Neuronal stem cell (in vitro differentiated cells): ENCODE measurements around the gene ZSCAN2.

Experiments
- DNase-seq: peaks from one replicate; pipeline ENCODE4 v3.0.0-alpha.2; 2013; ENCODE audit warnings: low spot score
- H2AFZ ChIP-seq: one replicate; pipeline ENCODE4 v1.6.1; 2013; ENCODE audit warnings: mild to moderate bottlenecking, low read length, inconsistent platforms
- H2AK5ac ChIP-seq: 2 replicates; pipeline ENCODE4 v1.6.1; 2013; ENCODE audit warnings: low read depth, mild to moderate bottlenecking, inconsistent platforms, low read length, moderate library complexity, mixed read lengths
- H2BK120ac ChIP-seq: 2 replicates; pipeline ENCODE4 v1.6.1; 2013; ENCODE audit warnings: low read depth, mild to moderate bottlenecking, inconsistent platforms, low read length, moderate library complexity, mixed read lengths
- H2BK12ac ChIP-seq: one replicate; pipeline ENCODE4 v1.6.1; 2013; ENCODE audit warnings: low read length, inconsistent platforms
- H2BK15ac ChIP-seq: 2 replicates; pipeline ENCODE4 v1.6.1; 2013; ENCODE audit warnings: mild to moderate bottlenecking, low read length, inconsistent platforms, mixed read lengths
- H2BK5ac ChIP-seq: one replicate; pipeline ENCODE4 v1.6.1; 2013; ENCODE audit warnings: inconsistent platforms, mild to moderate bottlenecking, low read length, moderate library complexity
- H3K14ac ChIP-seq: one replicate; pipeline ENCODE4 v1.6.1; 2013; ENCODE audit warnings: low read length, inconsistent platforms
- H3K18ac ChIP-seq: 2 replicates; pipeline ENCODE4 v1.6.1; 2013; ENCODE audit warnings: low read length, inconsistent platforms
- H3K23ac ChIP-seq: 2 replicates; pipeline ENCODE4 v1.6.1; 2013; ENCODE audit warnings: low read depth, mild to moderate bottlenecking, mixed read lengths, low read length, inconsistent platforms; ENCODE audit not compliant: poor library complexity
- H3K27ac ChIP-seq: replicated peaks from 3 replicates; pipeline ENCODE4 v1.5.1; 2013; ENCODE audit warnings: low read length, inconsistent platforms
- H3K27me3 ChIP-seq, 3 experiments: 2 replicates each; pipeline ENCODE4 v1.6.1; 2013; ENCODE audit warnings: low read length in 3 of 3, mild to moderate bottlenecking in 2 of 3, inconsistent platforms in 1 of 3, low read depth in 1 of 3, mixed read lengths in 1 of 3, moderate library complexity in 1 of 3; ENCODE audit not compliant: control insufficient read depth in 3 of 3, insufficient read depth in 3 of 3
- H3K36me3 ChIP-seq, 2 donors: replicated peaks in 1 of 2; 2 replicates each; pipeline ENCODE4 v1.6.1; 2013; ENCODE audit warnings: low read length in 2 of 2; ENCODE audit not compliant: control insufficient read depth in 2 of 2, insufficient read depth in 2 of 2
- H3K4ac ChIP-seq: 2 replicates; pipeline ENCODE4 v1.6.1; 2013; ENCODE audit warnings: inconsistent platforms, mild to moderate bottlenecking, low read length, moderate library complexity
- H3K4me1 ChIP-seq, 2 donors: 1 replicate in 1 of 2; 2 replicates in 1 of 2; pipeline ENCODE4 v1.6.1; 2013; ENCODE audit warnings: low read length in 2 of 2, low read depth in 1 of 2; ENCODE audit not compliant: control insufficient read depth in 2 of 2, insufficient read depth in 1 of 2
- H3K4me2 ChIP-seq: one replicate; pipeline ENCODE4 v1.6.1; 2013; ENCODE audit warnings: mild to moderate bottlenecking, low read length, inconsistent platforms; ENCODE audit not compliant: insufficient read depth, poor library complexity, severe bottlenecking
- H3K4me3 ChIP-seq, 2 donors: 2 replicates each; pipeline ENCODE4 v1.5.1; 2013; ENCODE audit warnings: low read length in 2 of 2, mild to moderate bottlenecking in 2 of 2, inconsistent platforms in 1 of 2, moderate library complexity in 1 of 2
- H3K79me1 ChIP-seq: one replicate; pipeline ENCODE4 v1.6.1; 2013; ENCODE audit warnings: low read depth, mild to moderate bottlenecking, inconsistent platforms, low read length, moderate library complexity
- H3K9ac ChIP-seq: one replicate; pipeline ENCODE4 v1.6.1; 2013; ENCODE audit warnings: mild to moderate bottlenecking, low read depth, low read length, inconsistent platforms; ENCODE audit not compliant: poor library complexity
- H3K9me3 ChIP-seq, 2 donors: replicated peaks in 1 of 2; 2 replicates each; pipeline versions ENCODE3 to v1.6.1; 2013; ENCODE audit warnings: low read length in 2 of 2, mild to moderate bottlenecking in 2 of 2, inconsistent platforms in 1 of 2, low read depth in 1 of 2, mixed read lengths in 1 of 2, moderate library complexity in 1 of 2; ENCODE audit not compliant: control insufficient read depth in 2 of 2, insufficient read depth in 1 of 2
- H4K8ac ChIP-seq: one replicate; pipeline ENCODE4 v1.6.1; 2013; ENCODE audit warnings: low read depth, mild to moderate bottlenecking, inconsistent platforms, low read length, moderate library complexity
- H4K91ac ChIP-seq: one replicate; pipeline ENCODE4 v1.6.1; 2013; ENCODE audit warnings: low read length, low read depth, mild to moderate bottlenecking, inconsistent platforms; ENCODE audit not compliant: poor library complexity
- WGBS, 2 donors: extraction: QIAGEN DNeasy Blood & Tissue Kit; methylation state at CpG; one replicate each; pipeline ENCODE4 v1.1.7; 2013; ENCODE audit warnings: missing lambda C conversion rate in 2 of 2, mixed read lengths in 1 of 2; ENCODE audit not compliant: insufficient read length in 2 of 2, insufficient replicate concordance in 1 of 2; ENCODE audit errors: extremely low coverage in 2 of 2; 5-methylcytosine and 5-hydroxymethylcytosine counted together

ZSCAN2 gene

DNA sequence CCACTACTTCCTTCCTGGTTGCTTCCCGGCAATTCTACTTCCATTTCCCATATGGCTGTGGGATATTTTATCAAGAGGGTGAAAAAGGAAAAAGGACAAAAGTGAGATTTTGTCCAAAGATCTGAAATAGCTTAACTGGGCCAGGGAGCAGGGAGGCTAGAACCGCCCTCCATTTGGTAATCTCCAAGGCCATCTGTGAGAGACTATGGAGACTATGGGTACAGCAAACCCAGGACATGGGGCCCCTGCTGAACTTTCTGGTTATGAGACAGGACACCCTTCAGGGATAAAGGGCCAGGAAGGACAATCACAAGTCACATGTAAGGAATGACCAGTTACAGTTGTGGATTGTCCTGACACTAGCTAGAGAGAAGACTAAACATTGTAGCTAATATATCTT lies 24.3 kb downstream of the ZSCAN2 start:
- no peak overlapping the region for H3K9ac ChIP-seq
- H3K36me3 ChIP-seq, result peaks cover 26 to 35% of the 10 kb centered on the region in 2 donors
- H3K4ac ChIP-seq, result no peak overlapping the region
- no peak overlapping the region for H2BK5ac ChIP-seq
- H3K4me3 ChIP-seq, result no peak overlapping the region
- no peak overlapping the region for H2AFZ ChIP-seq
- H2BK120ac ChIP-seq, result no peak overlapping the region
- no peak overlapping the region for H4K91ac ChIP-seq
- H3K18ac ChIP-seq, result no peak overlapping the region
- H3K14ac ChIP-seq, result no peak overlapping the region
- no peaks in the 10 kb centered on the region for H3K4me1 ChIP-seq
- H2BK12ac ChIP-seq, result no peak overlapping the region
- no peak overlapping the region for H2AK5ac ChIP-seq
- no peak overlapping the region for H3K27ac ChIP-seq
- H3K79me1 ChIP-seq, result no peaks in the 10 kb centered on the region
- no CpG with 5 or more reads among the region's 2 CpGs for WGBS, 2 donors
- no peak overlapping the region for H3K4me2 ChIP-seq
- H3K27me3 ChIP-seq, result no peaks in the 10 kb centered on the region
- peaks cover 27 to 28% of the 10 kb centered on the region in 2 donors for H3K9me3 ChIP-seq
- H4K8ac ChIP-seq, result no peak overlapping the region
- DNase-seq, result no peak
- H3K23ac ChIP-seq, result no peak overlapping the region
- no peak overlapping the region for H2BK15ac ChIP-seq

DNA sequence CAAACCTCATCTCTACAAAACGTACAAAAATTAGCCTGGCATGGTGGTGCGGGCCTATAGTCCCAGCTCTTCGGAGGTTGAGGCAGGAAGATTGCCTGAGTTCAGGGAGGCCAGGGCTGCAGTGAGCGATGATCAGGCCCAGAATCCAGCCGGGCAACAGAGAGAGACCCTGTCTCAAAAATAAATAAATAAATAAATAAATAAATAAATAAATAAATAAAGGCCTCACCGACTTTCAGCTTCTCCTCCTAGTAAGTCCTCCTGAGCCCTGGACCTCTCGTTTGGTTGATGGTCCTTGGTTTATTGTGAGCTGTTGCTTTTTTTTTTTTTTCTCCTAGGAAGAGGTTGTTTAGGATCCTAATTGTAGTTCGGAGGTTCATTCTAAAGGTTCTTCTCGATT lies 28.2 kb downstream of the ZSCAN2 start:
- DNase-seq, result no peak
- Histone ChIP-seq H3K14ac (no peak overlapping the region), H3K36me3 (peaks cover 0 to 2% of the 10 kb centered on the region in 2 donors), H2AFZ (no peak overlapping the region), H2BK15ac (no peak overlapping the region), H3K18ac (no peak overlapping the region), H3K4me1 (peaks cover 4 to 12% of the 10 kb centered on the region in 2 donors), H3K9ac (no peak overlapping the region), H3K79me1 (no peaks in the 10 kb centered on the region), H3K4ac (no peak overlapping the region), H3K23ac (no peak overlapping the region), H4K8ac (no peak overlapping the region), H3K27ac (no peak overlapping the region), H4K91ac (no peak overlapping the region), H2AK5ac (no peak overlapping the region), H3K9me3 (peaks cover 0 to 1% of the 10 kb centered on the region in 2 donors), H3K27me3 (peaks cover 0 to 19% (median 4%) of the 10 kb centered on the region in 3 experiments), H3K4me2 (no peak overlapping the region), H2BK120ac (no peak overlapping the region), H2BK5ac (no peak overlapping the region), H3K4me3 (no peak overlapping the region), H2BK12ac (no peak overlapping the region)
- WGBS, 2 donors, result no CpG with 5 or more reads among the region's 9 CpGs

DNA sequence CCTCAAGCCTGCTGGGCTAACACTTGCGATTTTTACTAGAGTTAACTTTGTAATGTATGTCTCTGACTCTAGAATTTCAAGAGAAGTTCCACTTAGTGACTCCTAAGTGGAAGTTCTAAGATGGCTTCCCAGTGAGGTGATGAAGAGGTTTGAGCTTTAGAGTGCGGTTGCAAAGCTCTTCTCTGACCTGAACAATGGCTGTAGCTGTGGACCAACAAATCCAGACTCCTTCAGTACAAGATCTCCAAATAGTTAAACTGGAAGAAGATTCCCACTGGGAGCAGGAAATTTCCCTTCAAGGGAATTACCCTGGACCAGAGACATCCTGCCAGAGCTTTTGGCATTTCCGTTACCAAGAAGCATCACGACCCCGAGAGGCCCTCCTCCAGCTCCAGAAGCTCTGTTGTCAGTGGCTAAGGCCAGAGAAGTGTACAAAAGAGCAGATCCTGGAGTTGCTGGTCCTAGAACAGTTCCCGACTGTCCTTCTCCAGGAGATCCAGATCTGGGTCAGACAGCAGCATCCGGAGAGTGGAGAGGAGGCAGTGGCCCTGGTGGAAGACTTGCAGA lies 31.0 kb downstream of the ZSCAN2 start:
- H3K18ac ChIP-seq, result peak overlapping the region; percentile 76
- H3K4me3 ChIP-seq, result peak overlapping the region; percentile 72 to 82
- H2BK5ac ChIP-seq, result no peak overlapping the region
- no peak overlapping the region for H4K8ac ChIP-seq
- peak overlapping the region; percentile 91 for H2AFZ ChIP-seq
- H3K79me1 ChIP-seq, result no peaks in the 10 kb centered on the region
- peak overlapping the region; percentile 89 for H3K4me2 ChIP-seq
- H3K4me1 ChIP-seq, result peaks cover 4 to 17% of the 10 kb centered on the region in 2 donors
- H2BK12ac ChIP-seq, result no peak overlapping the region
- H3K9me3 ChIP-seq, result no peaks in the 10 kb centered on the region
- no peak overlapping the region for H4K91ac ChIP-seq
- no peak overlapping the region for H3K4ac ChIP-seq
- H3K27me3 ChIP-seq, result peaks cover 0 to 26% (median 4%) of the 10 kb centered on the region in 3 experiments
- no peak overlapping the region for H2AK5ac ChIP-seq
- no peak overlapping the region for H3K9ac ChIP-seq
- no peak overlapping the region for H3K14ac ChIP-seq
- H2BK120ac ChIP-seq, result no peak overlapping the region
- DNase-seq, result no peak
- H3K36me3 ChIP-seq, result peaks cover 0 to 13% of the 10 kb centered on the region in 2 donors
- no CpG with 5 or more reads among the region's 7 CpGs for WGBS, 2 donors
- H2BK15ac ChIP-seq, result no peak overlapping the region
- H3K23ac ChIP-seq, result no peak overlapping the region
- H3K27ac ChIP-seq, result no peak overlapping the region

DNA sequence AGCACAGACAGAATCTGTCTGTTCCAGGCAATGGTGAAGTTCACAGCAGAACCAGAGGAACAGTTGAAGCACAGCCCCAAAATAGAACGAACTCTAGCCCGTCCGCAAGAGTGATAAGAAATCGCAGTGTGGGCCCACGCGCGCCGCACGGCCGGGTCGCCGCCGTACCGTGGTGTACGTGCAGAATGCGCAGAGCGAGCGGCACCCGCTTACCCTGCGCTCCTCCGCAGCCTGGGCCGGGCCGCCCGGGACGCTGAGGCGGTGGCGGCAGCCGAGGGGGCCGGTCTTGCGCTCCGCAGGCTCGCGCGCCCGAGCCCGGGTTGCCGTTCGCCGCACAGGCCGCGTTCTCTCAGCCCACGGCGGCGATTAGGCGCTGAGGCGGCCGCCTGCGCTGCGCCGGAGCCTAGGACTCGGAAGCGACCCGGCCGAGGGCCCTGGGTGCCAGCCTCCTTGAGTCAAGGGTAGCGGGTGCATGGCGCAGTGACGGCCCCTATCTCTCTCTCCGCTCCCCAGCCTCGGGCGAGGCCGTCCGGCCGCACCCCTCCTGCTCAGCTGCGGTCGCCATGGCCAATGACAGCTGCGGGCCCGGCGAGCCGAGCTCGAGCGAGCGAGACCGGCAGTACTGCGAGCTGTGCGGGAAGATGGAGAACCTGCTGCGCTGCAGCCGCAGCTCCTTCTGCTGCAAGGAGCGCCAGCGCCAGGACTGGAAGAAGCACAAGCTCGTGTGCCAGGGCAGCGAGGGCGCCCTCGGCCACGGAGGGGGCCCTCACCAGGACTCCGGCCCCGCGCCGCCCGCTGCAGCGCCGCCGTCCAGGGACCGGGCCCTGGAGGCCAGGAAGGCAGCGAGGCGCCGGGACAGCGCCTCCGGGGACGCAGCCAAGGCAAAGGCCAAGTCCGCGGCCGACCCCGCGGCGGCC lies 32.8 kb downstream of the ZSCAN2 start:
- H2BK15ac ChIP-seq, result no peak overlapping the region
- peak overlapping the region; percentile 54 for H3K18ac ChIP-seq
- peak overlapping the region; percentile 91 for H3K4me2 ChIP-seq
- H3K79me1 ChIP-seq, result no peaks in the 10 kb centered on the region
- DNase-seq, result peak; percentile 59
- peaks cover 0 to 26% (median 4%) of the 10 kb centered on the region in 3 experiments for H3K27me3 ChIP-seq
- H3K9me3 ChIP-seq, result no peaks in the 10 kb centered on the region
- H3K4ac ChIP-seq, result no peak overlapping the region
- no peak overlapping the region for H4K8ac ChIP-seq
- peak overlapping the region; percentile 47 for H3K14ac ChIP-seq
- H2AK5ac ChIP-seq, result no peak overlapping the region
- no peak overlapping the region for H3K27ac ChIP-seq
- no peak overlapping the region for H2BK5ac ChIP-seq
- H3K9ac ChIP-seq, result peak overlapping the region; percentile 87
- H4K91ac ChIP-seq, result no peak overlapping the region
- WGBS, 2 donors, result no CpG with 5 or more reads among the region's 105 CpGs
- peak overlapping the region; percentile 92 for H2AFZ ChIP-seq
- peaks cover 0 to 27% of the 10 kb centered on the region in 2 donors for H3K36me3 ChIP-seq
- peak overlapping the region; percentile 70 for H3K23ac ChIP-seq
- H2BK120ac ChIP-seq, result no peak overlapping the region
- H2BK12ac ChIP-seq, result peak overlapping the region; percentile 36
- H3K4me1 ChIP-seq, result peaks cover 4 to 17% of the 10 kb centered on the region in 2 donors
- peak overlapping the region; percentile 55 to 83 for H3K4me3 ChIP-seq
